Activated T-helper 2 cell treated with anti-CD3 and anti-CD28 coated beads, Interferon-gamma antibody, Interleukin-2, Interleukin-4, amounts not matched to agents 10 μg/mL and 5 μg/mL and 100 μg/mL, durations not matched to agents 14 hours and 24 hours and 36 hours (primary cell): ENCODE data around the gene UGGT1. TPM values are rescaled to one million over a fixed set of nuclear protein-coding genes. Genes with fewer than 3 reads are reported as not detected.

Source experiments
- DNase-seq: peaks from one replicate; pipeline ENCODE4 v3.0.0; 2021; ENCODE audit warnings: low spot score
- H3K27ac Mint-ChIP-seq: one replicate; pipeline ENCODE4 v1.8.0; 2021; ENCODE audit warnings: mixed read lengths
- H3K27me3 Mint-ChIP-seq: one replicate; pipeline ENCODE4 v1.8.0; 2021; ENCODE audit warnings: low read depth, mixed read lengths
- H3K36me3 Mint-ChIP-seq: one replicate; pipeline ENCODE4 v1.8.0; 2021; ENCODE audit warnings: low read depth, mixed read lengths
- H3K4me1 Mint-ChIP-seq: one replicate; pipeline ENCODE4 v1.8.0; 2021; ENCODE audit warnings: low read depth, mixed read lengths
- H3K4me3 Mint-ChIP-seq: one replicate; pipeline ENCODE4 v1.8.0; 2021; ENCODE audit warnings: low read depth, mild to moderate bottlenecking, moderate library complexity, mixed read lengths
- H3K9me3 Mint-ChIP-seq: one replicate; pipeline ENCODE4 v1.8.0; 2021; ENCODE audit warnings: mixed read lengths
- intact Hi-C: fragments of 100-400 bp; cut with micrococcal nuclease; formaldehyde crosslinking; loops from one replicate; pipeline ENCODE4 v1.15.1; 2023
- total RNA-seq: library from RNA; stranded (reverse); gene quantifications from 2 replicates; pipeline ENCODE4 v1.2.3, GENCODE V29; 2022

Gene UGGT1
- total RNA-seq, 1 donor from 2014 or later, result 74.7 TPM

DNA sequence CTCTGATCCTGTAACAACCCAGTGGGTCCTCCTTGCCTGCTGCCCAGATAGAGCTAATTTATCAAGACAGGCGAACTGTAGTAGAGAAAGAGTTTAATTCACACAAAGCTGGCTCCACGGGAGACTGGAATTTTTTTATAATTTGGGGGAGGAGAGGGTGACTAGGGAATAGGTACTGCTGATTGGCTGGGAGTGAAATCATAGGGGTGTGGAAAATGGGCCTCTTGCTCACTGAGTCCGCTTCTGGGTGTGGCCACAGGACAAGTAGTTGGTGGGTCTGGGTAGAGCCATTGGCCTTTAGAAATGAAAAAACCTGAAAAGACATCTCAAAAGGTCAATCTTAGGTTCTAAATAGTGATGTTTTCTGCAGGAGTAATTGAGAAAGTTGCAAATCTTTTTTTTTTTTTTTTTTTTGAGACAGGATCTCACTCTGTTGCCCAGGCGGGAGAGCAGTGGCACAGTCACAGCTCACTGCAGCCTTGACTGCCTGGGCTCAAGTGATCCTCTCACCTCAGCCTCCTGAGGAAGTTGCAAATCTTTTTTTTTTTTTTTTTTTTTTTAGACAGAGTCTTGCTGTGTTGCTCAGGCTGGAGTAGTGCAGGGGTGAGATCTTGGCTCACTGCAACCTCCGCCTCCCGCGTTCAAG, 14.4 kb upstream of the UGGT1 start:
- H3K9me3 Mint-ChIP-seq, result no peaks in the 10 kb centered on the region
- no peak overlapping the region for H3K4me3 Mint-ChIP-seq
- H3K36me3 Mint-ChIP-seq, result no peaks in the 10 kb centered on the region
- no peaks in the 10 kb centered on the region for H3K27me3 Mint-ChIP-seq
- H3K4me1 Mint-ChIP-seq, result no peaks in the 10 kb centered on the region
- H3K27ac Mint-ChIP-seq, result no peak overlapping the region
- intact Hi-C loops, result no loop called here
- DNase-seq, result no peak

DNA sequence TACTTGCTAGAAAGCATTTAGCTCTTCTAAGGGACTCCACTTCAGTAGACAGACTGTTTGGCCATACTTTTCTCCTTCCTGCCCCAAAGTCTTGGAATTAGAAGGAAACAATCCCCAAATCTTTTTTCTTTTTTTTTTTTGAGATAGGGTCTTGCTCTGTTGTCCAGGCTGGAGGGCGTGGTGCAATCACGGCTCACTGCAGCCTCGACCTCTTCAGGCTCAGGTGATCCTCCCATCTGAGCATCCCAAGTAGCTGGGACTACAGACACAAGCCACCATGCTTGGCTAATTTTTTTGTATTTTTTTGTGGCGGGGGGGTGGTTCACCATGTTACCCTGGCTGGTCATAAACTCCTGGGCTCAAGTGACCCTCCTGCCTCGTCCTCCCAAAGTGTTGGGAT, 6.2 kb upstream of the UGGT1 start:
- H3K27ac Mint-ChIP-seq, result no peak overlapping the region
- no peaks in the 10 kb centered on the region for H3K9me3 Mint-ChIP-seq
- intact Hi-C loops, result no loop called here
- peaks cover 2% of the 10 kb centered on the region for H3K27me3 Mint-ChIP-seq
- H3K36me3 Mint-ChIP-seq, result no peaks in the 10 kb centered on the region
- H3K4me1 Mint-ChIP-seq, result peaks cover 6% of the 10 kb centered on the region
- DNase-seq, result no peak
- no peak overlapping the region for H3K4me3 Mint-ChIP-seq

- Mint-ChIP-seq H3K4me3 (no peak overlapping the region), H3K9me3 (no peaks in the 10 kb centered on the region), H3K36me3 (peaks cover 5% of the 10 kb centered on the region), H3K4me1 (peaks cover 13% of the 10 kb centered on the region), H3K27ac (no peak overlapping the region), H3K27me3 (peaks cover 2% of the 10 kb centered on the region)
- DNase-seq, result no peak
- intact Hi-C loops, result no loop called here
Measured at GRCh38 chr2:128086244-128086643, 4.8 kb upstream of the UGGT1 start.

DNA sequence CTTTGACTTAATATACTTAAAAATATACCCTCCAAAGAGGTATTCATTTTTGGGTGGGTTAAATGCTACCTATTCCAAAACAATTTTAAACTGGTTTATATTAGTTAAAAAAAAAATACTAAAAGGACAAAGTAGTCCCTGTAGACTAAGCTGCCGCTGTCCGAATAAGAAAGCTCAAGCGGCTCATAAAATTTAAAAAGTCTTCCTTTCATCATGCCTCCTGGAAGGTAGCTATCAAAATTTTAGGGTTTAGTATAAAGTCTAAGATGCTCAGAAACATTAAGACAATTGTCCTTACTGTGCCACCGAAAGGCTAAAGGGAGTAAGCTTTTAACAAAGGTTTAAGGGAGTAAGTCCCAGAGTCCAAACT, 440 bp upstream of the UGGT1 start:
- Mint-ChIP-seq H3K27me3 (no peaks in the 10 kb centered on the region), H3K9me3 (no peaks in the 10 kb centered on the region), H3K36me3 (peaks cover 23% of the 10 kb centered on the region), H3K4me1 (peaks cover 37% of the 10 kb centered on the region), H3K4me3 (peak overlapping the region; percentile 94), H3K27ac (peak overlapping the region; percentile 92)
- no peak for DNase-seq
- intact Hi-C loops, result loop anchor here (5.0 to 10.0 kb wide), 2 partner anchors 213 to 386 kb away; partner anchors contain the start of gene SFT2D3

GRCh38 chr2:128091726-128092080, 703 bp downstream of the UGGT1 start:
- no peaks in the 10 kb centered on the region for H3K9me3 Mint-ChIP-seq
- intact Hi-C loops, result loop anchor here (1.0 to 10.0 kb wide), 5 partner anchors 63 to 565 kb away; partner anchors contain the start of genes IWS1, POLR2D, SAP130 and SFT2D3
- no peak for DNase-seq
- peaks cover 39% of the 10 kb centered on the region for H3K4me1 Mint-ChIP-seq
- peak overlapping the region; percentile 94 for H3K4me3 Mint-ChIP-seq
- H3K27ac Mint-ChIP-seq, result peak overlapping the region; percentile 92
- no peaks in the 10 kb centered on the region for H3K27me3 Mint-ChIP-seq
- peaks cover 31% of the 10 kb centered on the region for H3K36me3 Mint-ChIP-seq

DNA sequence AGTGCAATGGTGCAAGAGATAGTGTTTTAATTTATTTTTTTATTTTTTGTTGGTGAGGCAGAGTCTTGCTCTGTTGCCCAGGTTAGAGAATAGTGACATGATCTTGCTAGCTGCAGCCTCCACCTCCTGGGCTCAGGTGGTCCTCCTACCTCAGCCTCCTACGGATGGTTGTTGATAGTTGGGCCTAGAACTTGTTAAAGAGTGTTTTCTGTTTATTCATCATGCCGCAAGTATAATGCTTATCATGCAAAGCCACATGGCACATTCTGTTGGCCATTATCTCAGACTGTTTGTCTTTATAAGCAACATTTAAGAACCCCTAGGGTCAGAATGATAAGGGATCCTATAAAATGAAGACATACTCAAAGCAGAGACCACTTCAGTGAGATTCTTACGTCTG, 1.7 kb downstream of the UGGT1 start:
- H3K27me3 Mint-ChIP-seq, result no peaks in the 10 kb centered on the region
- no peak for DNase-seq
- H3K36me3 Mint-ChIP-seq, result peaks cover 38% of the 10 kb centered on the region
- intact Hi-C loops, result loop anchor here (5.0 to 10.0 kb wide), 2 partner anchors 215 to 388 kb away; partner anchors contain the start of gene SFT2D3
- H3K27ac Mint-ChIP-seq, result no peak overlapping the region
- H3K9me3 Mint-ChIP-seq, result no peaks in the 10 kb centered on the region
- H3K4me1 Mint-ChIP-seq, result peaks cover 39% of the 10 kb centered on the region
- H3K4me3 Mint-ChIP-seq, result peak overlapping the region; percentile 94

GRCh38 chr2:128093762-128094161, 2.8 kb downstream of the UGGT1 start:
- Mint-ChIP-seq H3K36me3 (peaks cover 49% of the 10 kb centered on the region), H3K27ac (no peak overlapping the region), H3K4me1 (peaks cover 39% of the 10 kb centered on the region), H3K4me3 (peak overlapping the region; percentile 94), H3K9me3 (no peaks in the 10 kb centered on the region), H3K27me3 (no peaks in the 10 kb centered on the region)
- intact Hi-C loops, result loop anchor here (5.0 to 10.0 kb wide), 2 partner anchors 216 to 389 kb away; partner anchors contain the start of gene SFT2D3
- DNase-seq, result no peak

- no peak for DNase-seq
- Mint-ChIP-seq H3K4me3 (no peak overlapping the region), H3K27me3 (no peaks in the 10 kb centered on the region), H3K4me1 (peaks cover 32% of the 10 kb centered on the region), H3K36me3 (peaks cover 60% of the 10 kb centered on the region), H3K27ac (peak overlapping the region; percentile 63), H3K9me3 (no peaks in the 10 kb centered on the region)
- intact Hi-C loops, result loop anchor here (10.0 kb wide), 1 partner anchor 390 kb away; the partner anchor contains the start of gene SFT2D3
Measured at GRCh38 chr2:128095201-128095600, 4.2 kb downstream of the UGGT1 start.

- Mint-ChIP-seq H3K9me3 (no peaks in the 10 kb centered on the region), H3K27me3 (no peaks in the 10 kb centered on the region), H3K36me3 (peaks cover 57% of the 10 kb centered on the region), H3K27ac (no peak overlapping the region), H3K4me1 (peaks cover 16% of the 10 kb centered on the region), H3K4me3 (no peak overlapping the region)
- intact Hi-C loops, result no loop called here
- no peak for DNase-seq
Measured at GRCh38 chr2:128103407-128103806, 12.4 kb downstream of the UGGT1 start.

DNA sequence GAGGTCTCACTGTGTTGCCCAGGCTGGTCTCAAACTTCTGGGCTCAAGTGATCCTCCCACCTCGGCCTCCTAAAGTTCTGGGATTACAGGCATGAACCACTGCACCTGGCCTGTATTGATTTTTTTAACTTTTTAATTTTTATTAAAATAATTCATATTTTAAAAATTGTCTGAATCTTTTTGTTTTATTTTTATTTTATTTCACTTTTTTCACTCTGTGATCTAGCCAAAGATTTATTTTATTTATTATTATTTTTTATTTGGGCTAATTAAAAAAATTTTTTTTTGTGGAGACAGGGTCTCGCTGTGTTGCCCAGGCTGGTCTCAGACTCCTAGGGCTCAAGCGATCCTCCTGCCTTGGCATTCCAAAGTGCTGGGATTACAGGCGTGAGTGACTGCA, 14.1 kb downstream of the UGGT1 start:
- no peaks in the 10 kb centered on the region for H3K9me3 Mint-ChIP-seq
- DNase-seq, result no peak
- peaks cover 57% of the 10 kb centered on the region for H3K36me3 Mint-ChIP-seq

GRCh38 chr2:128108166-128108565, 17.2 kb downstream of the UGGT1 start:
- H3K27ac Mint-ChIP-seq, result no peak overlapping the region
- H3K36me3 Mint-ChIP-seq, result peaks cover 50% of the 10 kb centered on the region
- H3K9me3 Mint-ChIP-seq, result no peaks in the 10 kb centered on the region
- H3K27me3 Mint-ChIP-seq, result no peaks in the 10 kb centered on the region
- no peak for DNase-seq
- peaks cover 2% of the 10 kb centered on the region for H3K4me1 Mint-ChIP-seq
- no peak overlapping the region for H3K4me3 Mint-ChIP-seq
- intact Hi-C loops, result no loop called here

More for the DNA sequence above, 14.1 kb downstream of the UGGT1 start:
- H3K27me3 Mint-ChIP-seq, result no peaks in the 10 kb centered on the region
- intact Hi-C loops, result no loop called here
- H3K27ac Mint-ChIP-seq, result no peak overlapping the region
- peaks cover 14% of the 10 kb centered on the region for H3K4me1 Mint-ChIP-seq
- H3K4me3 Mint-ChIP-seq, result no peak overlapping the region

DNA sequence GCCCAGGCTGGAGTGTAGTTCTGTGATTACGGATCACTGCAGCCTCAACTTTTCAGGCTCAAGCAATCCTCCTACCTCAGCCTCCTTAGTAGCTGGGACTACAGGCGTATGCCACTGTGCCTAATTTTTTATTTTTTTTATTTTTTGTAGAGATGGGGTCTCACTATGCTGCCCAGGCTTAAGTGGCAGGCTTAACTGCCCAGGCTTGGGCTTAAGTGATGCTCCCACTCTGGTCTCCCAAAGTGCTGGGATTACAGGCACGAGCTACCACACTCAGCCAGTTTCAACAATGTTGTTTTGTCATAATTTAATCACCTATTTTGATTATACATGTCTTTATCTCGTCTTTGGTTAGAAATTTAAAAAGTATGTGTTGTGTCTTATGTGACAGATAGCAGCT, 18.2 kb downstream of the UGGT1 start:
- intact Hi-C loops, result no loop called here
- H3K36me3 Mint-ChIP-seq, result peaks cover 48% of the 10 kb centered on the region
- H3K9me3 Mint-ChIP-seq, result no peaks in the 10 kb centered on the region
- no peak overlapping the region for H3K27ac Mint-ChIP-seq
- no peaks in the 10 kb centered on the region for H3K27me3 Mint-ChIP-seq
- H3K4me1 Mint-ChIP-seq, result no peaks in the 10 kb centered on the region
- DNase-seq, result no peak
- H3K4me3 Mint-ChIP-seq, result no peak overlapping the region

DNA sequence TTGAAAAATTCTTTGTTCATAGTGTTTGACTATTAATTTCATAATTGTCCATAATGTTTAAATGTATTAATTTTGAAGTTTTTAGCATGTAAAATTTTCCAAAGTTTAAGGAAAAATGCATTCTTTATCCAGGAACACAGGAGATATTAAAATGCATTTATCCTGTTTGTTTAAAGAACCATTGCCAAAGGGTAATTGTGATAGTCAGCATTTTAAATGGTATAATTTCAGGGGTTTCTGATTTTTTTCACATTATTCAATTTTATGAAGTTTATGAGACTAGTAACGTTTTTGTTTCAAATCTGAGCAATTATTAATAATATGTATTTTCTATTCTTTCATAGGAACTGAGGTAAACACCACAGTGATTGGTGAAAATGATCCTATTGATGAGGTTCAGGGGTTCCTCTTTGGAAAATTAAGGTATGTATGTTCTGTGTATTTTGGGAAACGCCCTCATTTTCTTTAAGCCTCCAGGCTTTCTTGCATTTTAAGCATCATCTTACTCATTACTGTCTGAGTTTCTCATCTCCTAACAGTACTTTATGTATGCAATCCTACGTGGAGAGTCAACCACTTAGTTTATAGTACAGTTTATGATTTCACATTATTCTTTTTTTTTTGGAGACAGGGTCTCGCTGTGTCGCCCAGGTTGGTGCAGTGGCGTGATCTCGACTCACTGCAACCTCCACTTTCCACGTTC, 25.1 kb downstream of the UGGT1 start:
- H3K4me3 Mint-ChIP-seq, result no peak overlapping the region
- no peaks in the 10 kb centered on the region for H3K4me1 Mint-ChIP-seq
- intact Hi-C loops, result no loop called here
- H3K9me3 Mint-ChIP-seq, result no peaks in the 10 kb centered on the region
- H3K36me3 Mint-ChIP-seq, result peaks cover 66% of the 10 kb centered on the region
- H3K27me3 Mint-ChIP-seq, result no peaks in the 10 kb centered on the region
- DNase-seq, result no peak
- no peak overlapping the region for H3K27ac Mint-ChIP-seq
